HCT116 (cell line): ENCODE measurements around the gene CNTROB. TPM values are rescaled to one million over a fixed set of nuclear protein-coding genes. Genes with fewer than 3 reads are reported as not detected.

ENCODE experiments used
- ATAC-seq: fragments of 200-7000 bp; cut with Tn5 transposase; 2 replicates; pipeline ENCODE4 v1.9.1; 2020; ENCODE audit warnings: mild to moderate bottlenecking, moderate library complexity
- BruUV-seq: library from RNA; stranded (reverse); fragments of 400-500 nt; replicated peaks from 2 replicates; lab custom pipeline; 2021; lab: Mats Ljungman, UMichigan
- CTCF ChIA-PET: fragments of 300-600 bp; sonication (Branson Sonifier 250); formaldehyde crosslinking; loops from one replicate; lab custom pipeline; 2021; ENCODE audit warnings: antibody characterized with exemption; lab: Charles Lee
- POLR2A ChIA-PET: fragments of 300-600, 350-600 bp; sonication (Branson Sonifier 250); formaldehyde crosslinking; loops from one replicate; lab custom pipeline; 2021; ENCODE audit warnings: antibody characterized with exemption; lab: Charles Lee
- RAD21 ChIA-PET, 2 experiments: fragments of 300-600 bp; sonication (Branson Sonifier 250); formaldehyde crosslinking; loops; one replicate each; lab custom pipeline; 2023; ENCODE audit warnings: low total read pairs in 2 of 2; ENCODE audit not compliant: uncharacterized antibody in 2 of 2, unreplicated experiment in 2 of 2, low non-redundant PET in 1 of 2; lab: Charles Lee
- DNase-seq: peaks from one replicate; pipeline ENCODE4 v3.0.0-alpha.2; 2010; ENCODE audit warnings: low read depth, low spot score
- H2AFZ ChIP-seq: fragments of 200-600 bp; shearing (Covaris generic), sonication (generic); 2 replicates; pipeline ENCODE4 v1.6.1; 2017; ENCODE audit warnings: low read depth, mixed run types, mixed read lengths, antibody characterized with exemption, low read length; ENCODE audit not compliant: poor library complexity, severe bottlenecking
- H3K27ac ChIP-seq: 2 replicates; pipeline ENCODE4 v1.5.1; 2012; ENCODE audit warnings: low read depth, low read length
- H3K27me3 ChIP-seq: fragments of 200-600 bp; sonication (generic); 2 replicates; pipeline ENCODE4 v1.6.1; 2016; ENCODE audit warnings: mixed run types, low read length, mixed read lengths; ENCODE audit not compliant: insufficient read depth
- H3K36me3 ChIP-seq, 2 experiments: fragments of 200-500 bp in 1 of 2; fragments of 200-600 bp in 1 of 2; sonication (Bioruptor generic) in 1 of 2; sonication (generic) in 1 of 2; 2 replicates each; pipeline versions ENCODE4 v1.5.1 to v1.6.1; 2014 to 2016; ENCODE audit warnings: low read length in 2 of 2, inconsistent platforms in 1 of 2, mixed read lengths in 1 of 2, mixed run types in 1 of 2; ENCODE audit not compliant: insufficient read depth in 2 of 2, control insufficient read depth in 1 of 2
- H3K4me1 ChIP-seq, 2 experiments: fragments of 200-600 bp in 1 of 2; sonication (generic) in 1 of 2; 2 replicates each; pipeline versions ENCODE4 v1.5.1 to v1.6.1; 2012 to 2017; ENCODE audit warnings: low read length in 2 of 2, inconsistent platforms in 1 of 2, mild to moderate bottlenecking in 1 of 2, mixed read lengths in 1 of 2, mixed run types in 1 of 2, moderate library complexity in 1 of 2; ENCODE audit not compliant: insufficient read depth in 2 of 2, control insufficient read depth in 1 of 2
- H3K4me2 ChIP-seq: fragments of 200-600 bp; sonication (generic); 2 replicates; pipeline ENCODE4 v1.6.1; 2017; ENCODE audit warnings: mixed run types, low read length, mixed read lengths
- H3K4me3 ChIP-seq, 2 experiments: fragments of 200-600 bp in 1 of 2; sonication (generic) in 1 of 2; replicated peaks in 1 of 2; 2 replicates each; pipeline ENCODE4 v1.5.1; 2011 to 2016; ENCODE audit warnings: low read length in 2 of 2, control low read depth in 1 of 2, low read depth in 1 of 2, mild to moderate bottlenecking in 1 of 2, mixed read lengths in 1 of 2, mixed run types in 1 of 2
- H3K79me2 ChIP-seq: fragments of 200-600 bp; sonication (generic); 2 replicates; pipeline ENCODE4 v1.6.1; 2017; ENCODE audit warnings: mild to moderate bottlenecking, mixed run types, low read length, moderate library complexity, mixed read lengths; ENCODE audit not compliant: insufficient read depth
- H3K9ac ChIP-seq: fragments of 200-600 bp; sonication (generic); 2 replicates; pipeline ENCODE4 v1.6.1; 2016; ENCODE audit warnings: low read length, mixed read lengths
- H3K9me2 ChIP-seq: fragments of 200-600 bp; sonication (generic), shearing (Covaris generic); 2 replicates; pipeline ENCODE4 v1.6.1; 2017; ENCODE audit warnings: mixed run types, mild to moderate bottlenecking, moderate library complexity; ENCODE audit not compliant: insufficient read depth
- H3K9me3 ChIP-seq, 2 experiments: fragments of 200-500 bp in 1 of 2; fragments of 200-600 bp in 1 of 2; sonication (Bioruptor generic) in 1 of 2; sonication (generic) in 1 of 2; 2 replicates each; pipeline ENCODE4 v1.6.1; 2014 to 2017; ENCODE audit warnings: low read length in 2 of 2, mixed read lengths in 2 of 2, inconsistent platforms in 1 of 2, low read depth in 1 of 2, mild to moderate bottlenecking in 1 of 2, mixed run types in 1 of 2, moderate library complexity in 1 of 2; ENCODE audit not compliant: control insufficient read depth in 1 of 2, insufficient read depth in 1 of 2
- H4K20me1 ChIP-seq: fragments of 200-600 bp; sonication (generic), shearing (Covaris generic); 2 replicates; pipeline ENCODE4 v1.6.1; 2017; ENCODE audit warnings: mixed run types, mild to moderate bottlenecking, moderate library complexity; ENCODE audit not compliant: insufficient read depth
- ATF3 ChIP-seq: IDR thresholded peaks from 2 replicates; pipeline ENCODE4 v1.6.1; 2012
- CTCF ChIP-seq, 3 experiments: fragments of 200-600 bp in 1 of 3; sonication (generic) in 1 of 3; IDR thresholded peaks in 2 of 3; conservative IDR thresholded peaks in 1 of 3; 2 replicates each; pipeline ENCODE4 v1.5.1; 2012 to 2017; ENCODE audit warnings: low read depth in 2 of 3, low read length in 2 of 3, antibody characterized with exemption in 1 of 3, borderline replicate concordance in 1 of 3, control low read depth in 1 of 3, mild to moderate bottlenecking in 1 of 3, mixed read lengths in 1 of 3, mixed run types in 1 of 3, moderate library complexity in 1 of 3; ENCODE audit not compliant: insufficient read depth in 1 of 3
- EGR1 ChIP-seq: IDR thresholded peaks from 2 replicates; pipeline ENCODE4 v1.6.1; 2012; ENCODE audit warnings: low read depth
- MAX ChIP-seq: IDR thresholded peaks from 2 replicates; pipeline ENCODE4 v1.6.1; 2012
- POLR2A ChIP-seq: IDR thresholded peaks from 2 replicates; pipeline ENCODE4 v1.7.0; 2011; ENCODE audit warnings: borderline replicate concordance; ENCODE audit not compliant: insufficient read depth, insufficient read length; ENCODE audit errors: extremely low read depth
- RAD21 ChIP-seq: IDR thresholded peaks from 2 replicates; pipeline ENCODE4 v1.6.1; 2012; ENCODE audit warnings: low read depth, mild to moderate bottlenecking
- REST ChIP-seq: IDR thresholded peaks from 2 replicates; pipeline ENCODE4 v1.6.1; 2012; ENCODE audit warnings: low read depth
- SIN3A ChIP-seq: IDR thresholded peaks from 2 replicates; pipeline ENCODE4 v1.6.1; 2012; ENCODE audit warnings: low read depth
- ZBTB33 ChIP-seq: IDR thresholded peaks from 2 replicates; pipeline ENCODE4 v1.6.1; 2011; ENCODE audit warnings: mild to moderate bottlenecking, low read length, moderate library complexity; ENCODE audit not compliant: insufficient replicate concordance; ENCODE audit errors: extremely low read depth
- intact Hi-C: fragments of 100-400 bp; cut with micrococcal nuclease; formaldehyde crosslinking; loops from 2 replicates; pipeline ENCODE4 v1.10.0; 2022
- total RNA-seq: library from RNA; stranded (reverse); gene quantifications from one replicate; pipeline ENCODE4 v1.2.1, GENCODE V29; 2021; ENCODE audit not compliant: unreplicated experiment

Gene CNTROB
- total RNA-seq, 1 experiment from 2014 or later = 54.6 TPM

GRCh38 chr17:7988750-7989178 lies 56.8 kb downstream of the CNTROB start:
- Histone ChIP-seq H2AFZ (peak overlapping the region; percentile 68), H3K79me2 (no peaks in the 10 kb centered on the region), H3K4me1 (peaks cover 10 to 29% of the 10 kb centered on the region in 2 experiments), H3K27me3 (no peaks in the 10 kb centered on the region), H3K4me3 (no peak overlapping the region), H3K9me3 (no peaks in the 10 kb centered on the region), H3K9me2 (no peaks in the 10 kb centered on the region), H3K27ac (no peak overlapping the region), H3K9ac (no peak overlapping the region), H3K36me3 (no peaks in the 10 kb centered on the region), H4K20me1 (no peaks in the 10 kb centered on the region), H3K4me2 (no peak overlapping the region)
- peak; percentile 46 for ATAC-seq
- intact Hi-C loops = loop anchor here (1.0 to 2.0 kb wide), 3 partner anchors 75 to 166 kb away; no protein-coding TSS in a partner anchor
- RAD21 ChIA-PET = interaction anchor here (0.6 to 1.2 kb wide), 9 partner anchors 8 to 245 kb away, joined by 3 to 5 read pairs (median 3); no protein-coding TSS in a partner anchor
- CTCF ChIA-PET = interaction anchor here (0.6 to 3.0 kb wide), 22 partner anchors 8 to 633 kb away, joined by 3 to 47 read pairs (median 4); partner anchors contain the start of genes CNTROB, GUCY2D, KDM6B and TRAPPC1
- peak; percentile 49 to 84 (median 68) for TF ChIP-seq CTCF (IDR thresholded peaks at IDR 0.05 in 2 of 3, conservative IDR thresholded peaks at IDR 0.05 in 1 of 3; ENCODE audit: borderline replicate concordance in 1 of 3, insufficient read depth in 1 of 3, low read depth in 2 of 3, low read length in 2 of 3)
- no peak for TF ChIP-seq POLR2A
- no peak for TF ChIP-seq ZBTB33
- TF ChIP-seq SIN3A = no peak; the same call in 1 of the 2 replicates
- TF ChIP-seq EGR1 = no peak
- no peak for TF ChIP-seq ATF3
- TF ChIP-seq MAX = peak; percentile 52; the same call in 1 of the 2 replicates
- peak; percentile 78 for TF ChIP-seq RAD21
- no peak for TF ChIP-seq REST
- no TSS peak for BruUV-seq
- peak; percentile 80 for DNase-seq
- POLR2A ChIA-PET = interaction anchor here (1.2 kb wide), 1 partner anchor 125 kb away, joined by 3 read pairs; no protein-coding TSS in a partner anchor
